ENCODE results near the gene RNF157.
A peak's percentile ranks its signal among the peaks of the same experiment; 100 is the strongest.
"Not testable (repeated sequence)": the region's sequence is repeated elsewhere in the genome, so short reads cannot be mapped to it uniquely, and the experiment has no call there.

The RNF157 gene

DNA sequence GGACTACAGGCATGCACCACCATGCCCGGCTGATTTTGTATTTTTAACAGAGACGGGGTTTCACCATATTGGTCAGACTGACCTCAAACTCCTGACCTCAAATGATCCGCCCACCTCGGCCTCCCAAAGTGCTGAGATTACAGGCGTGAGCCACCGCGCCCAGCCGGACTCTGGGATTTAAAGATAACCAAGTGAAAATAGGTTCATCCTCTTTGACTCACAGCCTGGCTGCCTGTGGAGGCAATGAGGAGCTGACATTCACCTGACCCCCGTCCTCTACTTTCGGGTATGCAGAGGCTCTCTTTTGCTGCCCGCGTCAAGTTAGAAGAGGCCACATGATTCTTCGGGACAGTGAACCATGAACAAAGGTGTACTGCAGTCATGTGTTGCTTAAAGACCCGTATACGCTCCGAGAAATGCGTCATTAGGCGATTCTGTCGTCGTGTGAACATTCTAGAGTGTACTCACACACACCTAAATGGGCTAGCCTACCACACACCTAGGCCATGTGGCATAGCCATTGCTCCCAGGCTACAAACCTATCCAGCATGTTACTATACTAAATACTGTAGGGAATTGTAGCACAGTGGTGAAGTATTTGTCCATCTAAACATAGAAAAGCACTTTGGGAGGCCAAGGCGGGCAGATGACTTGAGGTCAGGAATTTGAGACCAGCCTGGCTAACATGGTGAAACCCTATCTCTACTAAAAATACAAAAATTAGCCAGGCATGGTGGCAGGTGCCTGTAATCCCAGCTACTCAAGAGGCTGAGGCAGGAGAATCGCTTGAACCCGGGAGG lies 12.9 kb upstream of the RNF157 start:
- peak; percentile 25 for DNase-seq

DNA sequence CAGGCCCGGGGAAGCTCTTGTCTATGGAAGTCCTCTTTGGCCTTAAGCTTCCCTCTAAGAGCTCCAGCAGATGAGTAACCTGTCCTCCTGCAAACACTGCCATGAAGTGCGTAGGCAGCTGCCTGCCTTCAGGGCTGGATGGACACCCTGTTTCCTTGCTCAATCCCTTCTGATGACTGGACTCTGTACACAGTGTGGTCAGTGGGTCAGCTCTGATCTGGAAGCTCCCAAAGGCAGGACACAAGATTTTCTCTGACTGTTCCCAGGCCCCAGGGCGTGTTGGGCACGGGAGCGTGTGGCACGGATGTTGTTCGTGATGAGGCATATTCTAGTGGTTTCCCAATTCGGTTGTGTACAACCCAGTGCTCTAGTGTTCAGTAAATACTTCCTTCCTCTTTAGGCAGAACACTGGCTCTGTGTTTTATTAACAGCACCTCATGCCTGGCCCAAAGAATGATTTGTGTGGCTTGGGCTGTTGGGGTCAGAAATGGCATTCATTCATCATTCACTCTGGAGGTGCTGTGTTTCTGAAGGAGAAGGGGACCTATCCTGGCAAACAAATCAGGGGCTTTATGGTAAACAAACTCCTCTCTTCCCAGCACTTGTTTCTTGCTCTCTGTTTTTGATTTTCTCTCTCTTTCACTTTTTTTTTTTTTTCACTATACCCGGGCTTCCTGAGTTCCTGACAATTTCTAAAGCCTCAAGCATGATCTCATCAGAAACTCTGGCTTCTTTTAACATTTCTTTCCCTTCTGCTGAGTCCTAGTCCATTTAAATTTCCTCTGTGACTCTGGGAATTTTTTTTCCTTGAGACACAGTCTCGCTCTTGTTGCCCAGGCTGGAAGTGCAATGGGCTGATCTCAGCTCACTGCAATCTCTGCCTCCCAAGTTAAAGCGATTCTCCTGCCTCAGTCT lies 12.0 kb upstream of the RNF157 start:
- no peak for DNase-seq

- peak; percentile 5 for DNase-seq
Measured at GRCh38 chr17:76251478-76252039, 11.3 kb upstream of the RNF157 start.

DNA sequence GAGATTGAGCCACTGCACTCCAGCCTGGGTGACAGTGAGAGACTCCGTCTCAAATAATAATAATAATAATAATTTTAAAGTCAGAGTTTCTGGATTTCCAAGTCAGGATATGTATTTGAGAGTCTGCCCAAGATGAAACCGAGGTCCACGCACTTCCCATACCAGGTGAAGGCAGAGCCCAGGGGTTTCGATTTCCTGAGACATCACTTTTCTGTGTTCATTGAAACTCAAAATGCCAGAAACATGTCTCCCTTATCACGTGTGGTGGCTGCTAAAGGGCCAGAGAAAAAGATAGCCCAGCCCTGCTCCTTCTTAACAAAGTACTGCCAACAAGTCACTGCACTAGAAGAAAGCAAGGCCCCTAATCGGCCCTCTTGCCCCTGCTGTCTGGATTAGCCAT lies 9.8 kb upstream of the RNF157 start:
- DNase-seq, result peak; percentile 15

GRCh38 chr17:76248013-76248782 lies 7.9 kb upstream of the RNF157 start:
- peak; percentile 34 for DNase-seq

- no peak for DNase-seq
Measured at GRCh38 chr17:76247304-76247703, 7.0 kb upstream of the RNF157 start.

GRCh38 chr17:76246080-76247066 lies 6.1 kb upstream of the RNF157 start:
- no peak for DNase-seq

DNA sequence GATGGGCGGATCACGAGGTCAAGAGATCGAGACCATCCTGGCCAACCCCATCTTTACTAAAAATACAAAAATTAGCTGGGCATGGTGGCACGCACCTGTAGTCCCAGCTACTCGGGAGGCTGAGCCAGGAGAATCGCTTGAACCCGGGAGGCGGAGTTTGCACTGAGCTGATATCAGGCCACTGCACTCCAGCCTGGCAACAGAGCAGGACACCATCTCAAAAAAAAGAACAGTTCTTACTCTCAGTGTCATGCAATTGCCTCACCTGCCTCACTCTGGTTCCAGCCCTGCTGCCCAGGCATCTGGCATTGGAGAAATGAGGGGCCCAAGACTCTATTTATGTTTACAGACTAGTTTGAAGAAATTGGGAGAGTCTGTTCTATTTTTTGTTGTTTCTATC lies 4.4 kb upstream of the RNF157 start:
- DNase-seq, result not testable (repeated sequence)

GRCh38 chr17:76243826-76244679 lies 3.8 kb upstream of the RNF157 start:
- DNase-seq, result no peak

DNA sequence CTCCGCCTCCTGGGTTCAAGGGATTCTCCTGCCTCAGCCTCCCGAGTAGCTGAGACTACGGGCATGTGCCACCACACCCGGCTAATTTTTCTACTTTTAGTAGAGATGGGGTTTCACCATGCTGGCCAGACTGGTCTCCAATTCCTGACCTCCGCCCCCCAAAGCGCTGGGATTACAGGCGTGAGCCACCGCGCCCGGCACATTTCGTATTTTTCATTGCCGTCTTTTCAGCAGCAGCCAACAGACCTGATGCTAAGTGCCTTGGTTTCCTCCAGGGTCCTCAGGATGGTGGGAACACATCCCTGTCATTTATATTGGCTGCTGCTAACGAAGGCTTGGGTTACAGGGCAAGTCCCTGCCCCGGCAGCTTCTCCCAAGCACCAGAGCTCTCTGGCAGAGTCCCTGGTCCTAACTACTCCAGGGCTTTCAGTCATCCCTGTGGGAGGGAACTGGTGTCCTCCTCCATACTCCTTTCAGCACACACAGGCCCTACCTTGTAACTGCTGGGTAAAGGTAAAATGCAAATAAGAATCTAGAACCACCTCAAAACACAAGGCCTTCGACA lies 1.5 kb upstream of the RNF157 start:
- DNase-seq, result no peak

- DNase-seq, result no peak
Measured at GRCh38 chr17:76241204-76241538, 878 bp upstream of the RNF157 start.

GRCh38 chr17:76239538-76240274 lies 587 bp downstream of the RNF157 start:
- no peak for DNase-seq

DNA sequence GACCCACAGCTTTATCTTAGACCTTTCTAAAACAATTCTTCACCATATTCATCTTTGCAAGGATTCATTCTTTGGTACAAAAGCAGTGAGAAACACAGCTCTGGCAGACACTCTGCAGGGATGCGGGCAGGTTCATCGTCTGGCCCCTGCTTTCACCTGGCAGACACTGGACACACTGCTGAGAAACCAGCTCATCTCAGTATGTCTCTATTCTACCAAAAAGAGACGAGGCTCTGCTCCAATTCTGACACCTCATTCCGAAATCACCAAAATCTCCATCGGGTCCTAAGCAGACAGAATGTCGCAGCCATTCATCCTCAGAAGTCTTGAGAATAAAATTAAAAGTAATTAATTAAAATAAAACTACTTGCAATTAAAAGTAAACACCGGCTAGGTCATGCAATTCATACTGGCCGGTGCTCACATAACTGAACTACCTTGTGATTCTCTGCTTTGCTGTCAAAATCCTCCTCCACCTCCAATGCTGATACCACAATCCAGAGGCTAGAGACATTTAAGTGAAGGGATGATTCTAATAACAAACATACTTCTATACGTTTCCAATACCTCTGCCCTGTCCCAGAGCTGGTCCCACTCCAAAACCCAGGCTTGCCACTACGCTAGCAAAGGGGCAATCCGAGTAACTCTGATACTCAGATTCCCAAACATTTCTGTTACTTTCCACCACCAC lies 1.3 kb downstream of the RNF157 start:
- DNase-seq, result no peak

GRCh38 chr17:76237859-76238313 lies 2.4 kb downstream of the RNF157 start:
- no peak for DNase-seq

DNA sequence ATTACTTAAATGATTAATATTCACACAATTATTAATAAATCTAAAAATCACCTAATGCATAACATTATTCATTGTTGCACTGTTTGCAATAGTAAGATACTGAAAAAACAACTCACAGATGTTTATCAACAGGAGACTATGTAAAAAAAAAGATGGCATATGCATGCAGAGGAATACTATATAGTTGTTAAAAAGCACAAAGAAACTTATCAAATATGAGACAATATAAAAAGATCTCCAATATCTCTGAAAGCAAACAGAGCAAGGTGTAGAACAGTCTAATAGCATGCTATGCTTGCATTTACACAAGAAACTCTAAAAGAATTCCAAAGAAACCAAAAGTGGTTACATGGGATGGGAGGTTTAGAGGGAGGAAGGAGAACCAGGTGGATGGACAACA lies 3.7 kb downstream of the RNF157 start:
- no peak for DNase-seq

DNA sequence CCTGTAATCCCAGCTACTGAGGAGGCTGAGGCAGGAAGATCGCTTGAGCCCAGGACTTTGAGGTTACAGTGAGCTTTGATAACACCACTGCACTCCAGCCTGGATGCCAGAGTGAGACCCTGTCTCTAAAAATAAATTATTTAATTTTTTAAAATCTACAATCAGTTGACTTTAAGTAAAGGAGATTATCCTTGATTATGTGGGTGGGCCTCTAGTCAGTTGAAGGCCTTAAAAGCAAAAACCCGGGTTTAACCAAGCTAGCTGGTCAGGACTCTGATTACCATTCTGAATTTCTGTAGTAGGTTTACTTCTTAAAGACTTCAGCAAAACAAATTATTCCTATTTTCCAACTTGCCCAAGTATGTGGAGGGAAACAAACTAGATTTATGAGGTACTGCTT lies 4.4 kb downstream of the RNF157 start:
- DNase-seq, result no peak

GRCh38 chr17:76234354-76234679 lies 6.0 kb downstream of the RNF157 start:
- DNase-seq, result no peak

GRCh38 chr17:76233588-76234353 lies 6.5 kb downstream of the RNF157 start:
- no peak for DNase-seq

Data from right forelimb (tissue), 1 donor.